ENCODE data around the gene CD276.
"Not testable (repeated sequence)": the region's sequence is repeated elsewhere in the genome, so short reads cannot be mapped to it uniquely, and the experiment has no call there.

Gene CD276

DNA sequence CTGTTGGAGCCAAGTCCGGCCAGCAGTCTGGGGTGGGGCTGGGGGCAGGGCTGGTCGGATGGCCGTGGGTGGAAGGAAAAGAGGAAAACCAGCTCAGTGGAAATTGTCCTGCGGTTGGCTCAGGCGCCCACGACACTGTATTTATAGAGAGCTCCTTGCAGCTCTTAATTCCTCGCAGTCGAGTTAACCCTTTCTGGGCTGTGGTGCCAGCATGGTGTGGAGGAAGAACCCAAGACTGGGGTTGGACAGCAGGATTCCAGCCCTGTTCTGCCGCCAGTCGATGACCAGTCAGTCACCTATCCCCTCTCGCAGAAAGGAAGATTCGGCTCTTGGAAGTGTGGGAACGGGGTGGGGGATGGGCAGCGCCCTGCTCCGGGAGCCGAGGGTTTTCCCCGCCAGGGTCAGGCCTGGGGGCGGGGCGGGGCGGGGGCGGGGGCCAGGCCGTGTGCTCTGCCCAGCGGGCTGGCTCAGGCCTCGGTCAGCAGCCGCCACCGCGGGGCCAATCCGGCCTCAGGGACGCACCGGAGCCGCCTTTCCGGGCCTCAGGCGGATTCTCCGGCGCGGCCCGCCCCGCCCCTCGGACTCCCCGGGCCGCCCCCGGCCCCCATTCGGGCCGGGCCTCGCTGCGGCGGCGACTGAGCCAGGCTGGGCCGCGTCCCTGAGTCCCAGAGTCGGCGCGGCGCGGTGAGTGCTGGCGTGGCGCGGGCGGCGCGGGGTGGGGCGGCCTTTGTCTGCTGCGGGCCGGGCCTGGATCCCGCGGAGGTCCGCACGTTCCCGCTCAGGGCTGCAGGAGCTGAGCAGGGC is at the start of gene CD276:
CD276 (plus strand) TSS at position 607 of the 804 bp plus-strand sequence. CDS start 15,257 bp downstream, outside the sequence.
- no peak for DNase-seq

- DNase-seq, result no peak
Measured at GRCh38 chr15:73637527-73637926, 46.7 kb upstream of the CD276 start.

DNA sequence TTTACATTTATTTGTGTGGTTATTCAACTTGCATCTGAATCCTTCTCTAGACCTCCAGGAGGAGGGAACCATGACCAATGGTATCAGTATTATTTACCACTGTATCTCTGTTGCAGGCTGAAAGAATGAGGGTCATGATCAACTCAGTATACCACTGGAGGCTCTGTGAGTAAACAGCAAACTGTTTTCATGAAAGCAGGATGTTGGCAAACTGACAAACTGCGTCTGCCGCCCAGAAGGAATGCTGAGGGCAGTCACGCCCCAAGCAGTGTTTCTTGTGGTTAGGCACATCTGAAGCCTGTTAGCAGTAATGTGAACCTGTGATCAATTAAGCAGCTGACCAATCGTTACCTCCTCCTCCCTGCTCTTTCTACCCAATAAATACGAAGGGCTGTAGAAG is 44.7 kb upstream of the CD276 start:
- not testable (repeated sequence) for DNase-seq

DNA sequence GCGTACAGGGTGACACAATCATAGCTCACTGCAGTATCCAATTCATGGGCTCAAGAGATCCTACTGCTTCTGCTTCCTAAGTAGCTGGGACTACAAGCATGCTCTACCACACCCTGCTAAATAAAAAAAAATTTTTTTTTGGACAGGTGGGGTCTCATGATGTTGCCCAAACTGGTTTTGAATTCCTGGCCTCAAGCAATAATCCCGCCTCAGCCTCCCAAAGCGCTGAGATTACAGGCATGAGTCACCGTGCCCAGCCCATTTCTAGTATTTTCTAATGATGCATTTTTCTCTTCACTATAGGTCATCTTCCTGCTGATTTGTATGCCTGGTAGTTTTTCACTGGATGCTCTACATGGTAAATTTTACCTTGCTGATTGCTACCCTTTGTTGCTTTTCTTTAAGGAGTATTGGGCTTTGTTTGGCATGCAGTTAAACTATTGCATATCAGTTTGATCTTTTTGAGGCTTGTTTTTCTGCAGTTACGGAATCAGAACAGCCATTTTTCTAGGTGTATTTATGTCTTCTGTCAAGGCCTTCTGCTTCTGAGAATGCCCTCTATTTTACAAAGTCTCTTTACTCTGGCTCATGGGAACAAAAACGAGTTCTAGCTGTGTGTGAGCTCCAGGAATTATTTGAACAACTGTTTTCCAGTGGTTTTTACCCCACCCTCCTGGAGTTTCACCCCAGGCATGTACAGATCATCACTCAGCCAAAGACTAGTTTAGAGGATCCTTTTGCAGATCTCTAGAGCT is 36.7 kb upstream of the CD276 start:
- DNase-seq, result no peak

- no peak for DNase-seq
Measured at GRCh38 chr15:73648014-73648295, 36.2 kb upstream of the CD276 start.

GRCh38 chr15:73650416-73651126 is 33.6 kb upstream of the CD276 start:
- DNase-seq, result peak; percentile 25

DNA sequence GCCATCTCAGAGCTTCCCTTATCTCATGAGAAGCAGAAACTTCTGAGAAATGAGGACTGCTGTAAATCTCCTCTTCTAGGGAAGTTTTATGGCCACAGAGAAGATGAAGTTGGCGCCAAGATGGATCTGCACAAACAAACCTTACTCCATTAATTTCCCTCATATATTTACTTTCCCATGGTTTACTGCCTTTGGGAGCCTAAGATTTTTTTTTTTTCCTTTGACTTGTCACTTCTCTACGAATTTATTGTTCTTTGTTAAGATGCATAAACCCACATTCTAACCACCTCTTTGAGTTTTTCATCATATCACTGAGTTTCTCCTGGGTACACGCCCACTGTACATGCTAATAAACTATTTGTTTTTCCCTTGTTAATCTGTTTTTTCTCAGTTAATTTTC is 29.5 kb upstream of the CD276 start:
- no peak for DNase-seq

GRCh38 chr15:73655724-73656123 is 28.5 kb upstream of the CD276 start:
- DNase-seq, result no peak

DNA sequence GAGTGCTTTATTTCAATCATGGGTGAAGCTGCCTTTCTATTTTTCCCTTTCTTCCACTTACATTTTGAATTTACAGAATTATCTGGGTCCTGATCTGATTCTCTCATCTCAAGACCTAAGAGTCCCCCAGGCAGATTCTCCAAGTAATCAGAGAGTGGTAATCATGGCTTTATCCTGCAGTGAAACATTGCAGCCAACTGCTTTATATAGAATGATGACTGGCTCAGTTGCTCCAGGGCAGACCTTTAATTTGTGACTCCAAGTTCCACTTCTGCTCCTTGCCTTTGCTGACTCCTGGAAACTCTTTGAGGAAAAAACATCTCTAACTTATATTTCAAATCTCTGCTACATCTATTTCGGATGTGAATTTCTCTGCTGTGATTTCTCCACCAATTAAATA is 25.5 kb upstream of the CD276 start:
- no peak for DNase-seq

DNA sequence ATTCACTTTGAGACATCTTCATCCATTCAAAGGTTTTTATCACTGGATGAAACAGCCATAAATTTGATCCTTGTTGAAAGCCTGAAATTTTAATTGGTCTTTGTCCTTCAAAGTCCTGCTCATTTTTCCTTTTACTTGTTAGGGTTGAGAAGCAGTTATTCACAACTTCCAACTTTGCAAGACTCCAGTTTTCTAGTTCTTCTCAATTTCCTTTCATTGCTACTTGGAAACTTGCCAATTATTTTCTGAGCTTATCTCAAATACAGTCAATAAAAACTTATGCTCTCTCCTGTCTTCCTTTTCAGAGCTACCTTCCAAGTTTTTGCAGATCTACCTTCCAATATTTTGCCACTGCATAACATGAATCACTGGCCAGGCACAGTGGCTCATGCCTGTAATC is 23.7 kb upstream of the CD276 start:
- no peak for DNase-seq

DNA sequence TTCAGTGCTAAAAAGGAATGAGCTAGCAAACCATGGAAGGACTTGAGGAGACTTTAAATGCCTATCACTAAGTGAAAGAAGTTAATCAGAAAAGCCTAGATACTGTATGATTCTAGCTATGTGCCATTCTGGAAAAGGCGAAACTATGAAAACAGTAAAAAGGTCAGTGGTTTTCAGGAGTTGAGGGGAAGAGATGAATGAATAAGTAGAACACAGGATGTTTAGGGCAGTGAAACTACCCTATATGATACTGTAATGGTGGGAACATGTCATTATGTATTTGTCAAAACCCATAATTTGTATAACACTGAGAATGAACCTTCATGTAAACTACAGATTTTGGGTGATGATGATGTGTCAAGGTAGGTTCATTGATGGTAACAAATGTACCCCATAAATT is 9.6 kb upstream of the CD276 start:
- no peak for DNase-seq

DNA sequence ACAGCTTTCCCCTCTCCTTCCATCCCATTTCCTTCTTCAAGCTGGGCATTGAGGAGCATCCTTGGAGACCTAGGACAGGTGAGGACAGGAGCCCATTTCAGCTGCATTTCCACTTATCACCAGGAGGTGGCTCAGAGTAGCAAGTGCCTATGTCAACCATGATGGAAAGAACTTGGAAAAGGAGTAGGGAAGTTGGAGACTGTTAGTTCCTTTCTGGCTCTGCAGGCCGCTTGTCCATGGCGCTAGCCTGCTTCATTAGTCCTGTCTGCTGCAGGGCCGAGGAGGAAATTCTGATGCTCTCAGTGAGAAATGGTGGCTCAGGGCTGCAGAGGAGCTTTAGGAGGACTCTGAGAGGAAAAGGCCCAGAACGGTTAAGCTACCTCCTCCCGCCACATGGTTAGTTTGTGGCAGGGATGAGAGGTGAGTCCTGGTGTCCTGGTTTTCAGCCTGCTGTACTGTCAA is 7.0 kb upstream of the CD276 start:
- DNase-seq, result peak; percentile 42

DNA sequence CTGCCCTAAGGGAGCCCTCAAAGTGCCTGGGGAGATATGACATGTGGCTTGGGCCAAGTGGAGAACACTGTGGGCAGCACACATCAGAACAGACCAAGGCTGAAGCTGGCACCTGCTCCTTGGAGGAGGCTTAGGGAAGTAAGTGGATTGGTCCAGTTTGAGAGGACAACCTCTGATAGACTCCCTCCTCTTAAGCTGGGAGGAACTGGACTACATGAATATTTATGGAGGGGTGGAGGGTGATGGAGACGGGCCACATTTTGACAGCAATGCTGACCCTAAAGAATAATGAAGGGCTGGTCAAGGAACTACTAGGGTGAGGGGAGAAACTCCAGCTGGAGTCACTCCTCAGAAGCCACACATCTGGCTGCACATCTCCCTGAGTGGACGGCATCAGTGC is 6.5 kb upstream of the CD276 start:
- DNase-seq, result no peak

GRCh38 chr15:73678498-73678897 is 5.7 kb upstream of the CD276 start:
- no peak for DNase-seq

DNA sequence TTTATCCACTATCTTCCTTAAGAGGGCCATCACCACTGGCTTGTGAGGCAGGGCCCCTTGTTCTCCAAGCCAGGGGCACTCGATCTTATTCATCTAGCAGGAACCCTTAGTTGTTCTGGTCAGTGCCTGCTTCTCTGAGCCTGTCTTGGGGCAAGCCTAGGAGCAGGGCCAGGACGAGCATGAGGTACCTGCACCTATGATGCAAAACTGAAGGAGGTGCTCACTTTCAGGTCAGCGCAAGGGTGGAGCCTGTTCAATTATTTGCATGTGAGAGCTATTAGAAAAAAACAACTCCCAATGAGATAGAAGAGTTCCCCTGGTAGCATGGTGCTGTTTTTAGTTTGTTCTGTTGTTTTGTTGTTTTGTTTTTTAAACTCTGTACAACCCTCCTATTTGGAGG is 5.0 kb upstream of the CD276 start:
- DNase-seq, result no peak

DNA sequence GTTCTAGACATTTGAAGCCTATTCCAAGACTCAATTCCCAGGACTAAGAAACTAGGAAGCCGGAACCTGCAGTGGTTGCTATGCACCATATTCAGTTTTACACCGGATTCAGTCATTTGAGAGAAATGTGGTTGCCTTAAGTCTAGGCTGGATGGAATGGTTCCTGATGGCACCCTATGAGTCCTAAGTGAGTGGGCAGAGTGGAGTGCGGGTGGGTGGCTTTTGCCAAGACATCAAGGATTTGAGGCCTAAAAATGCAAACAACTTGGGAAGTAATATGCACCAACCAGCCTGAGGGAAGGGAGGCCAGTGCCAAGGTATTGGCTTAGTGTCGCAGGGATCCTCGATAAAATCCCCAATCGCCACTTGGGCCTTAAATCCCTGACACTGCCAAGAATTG is 4.2 kb upstream of the CD276 start:
- DNase-seq, result no peak

DNA sequence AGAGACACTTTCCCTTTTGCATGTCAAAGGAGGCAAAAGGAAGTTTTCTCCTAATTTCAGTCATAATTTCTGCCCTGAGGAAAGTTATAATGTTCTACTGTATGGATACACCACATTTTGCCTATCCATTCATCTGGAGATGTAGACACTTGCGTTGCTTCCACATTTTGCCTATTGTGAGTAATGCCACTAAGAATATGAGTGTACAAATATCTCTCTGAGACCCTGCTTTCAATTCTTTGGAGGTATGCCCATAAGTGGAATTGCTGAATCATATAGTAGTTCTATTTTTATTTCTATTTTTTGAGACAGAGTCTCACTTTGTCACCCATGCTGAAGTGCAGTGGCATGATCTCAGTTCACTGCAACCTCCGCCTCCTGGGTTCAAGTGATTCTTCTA is 3.6 kb upstream of the CD276 start:
- DNase-seq, result no peak

DNA sequence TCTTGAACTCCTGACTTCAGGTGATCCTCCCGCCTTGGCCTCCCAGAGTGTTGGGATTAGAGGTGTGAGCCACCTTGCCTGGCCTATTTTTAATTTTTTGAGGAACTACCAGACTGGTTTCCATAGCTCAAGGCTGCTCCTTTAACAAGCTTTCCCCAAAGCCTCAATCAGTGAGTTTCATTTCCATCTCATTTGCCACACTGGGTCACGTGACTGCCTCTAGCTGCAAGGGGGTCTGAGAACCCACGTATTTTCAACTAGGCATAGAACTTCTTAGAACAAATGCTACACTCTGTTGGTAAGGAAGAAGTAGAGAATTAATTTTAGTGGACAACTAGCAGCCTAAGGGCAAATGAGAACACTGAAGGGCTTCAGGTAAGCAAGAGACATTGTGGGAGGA is 3.1 kb upstream of the CD276 start:
- DNase-seq, result no peak

GRCh38 chr15:73681856-73682599 is 2.2 kb upstream of the CD276 start:
- DNase-seq, result no peak

GRCh38 chr15:73682600-73683090 is 1.5 kb upstream of the CD276 start:
- DNase-seq, result no peak

DNA sequence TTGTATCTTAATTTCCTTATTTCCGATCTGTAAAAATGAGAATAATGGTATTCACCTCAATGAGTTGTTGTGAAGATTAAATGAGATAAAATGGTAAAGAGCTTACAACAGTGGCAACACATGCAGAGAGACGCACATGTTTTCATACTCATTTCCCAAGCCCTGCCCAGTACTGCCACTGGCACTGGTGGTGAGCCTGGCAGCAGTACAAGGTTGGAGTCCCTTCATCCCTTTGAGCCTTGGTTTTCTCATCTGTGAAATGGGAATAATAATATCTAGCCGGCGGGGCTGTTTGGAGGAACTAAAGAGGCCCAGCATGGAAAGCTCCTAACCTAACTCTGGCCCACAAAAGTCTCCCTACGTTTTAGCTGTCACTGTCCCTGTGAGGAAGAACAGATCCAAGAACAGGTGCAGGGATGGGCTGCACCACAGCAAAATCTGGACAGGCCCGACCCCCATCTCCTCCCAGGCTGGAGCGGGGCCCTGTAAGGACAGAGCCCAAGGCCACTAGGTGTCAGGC is 866 bp upstream of the CD276 start:
- no peak for DNase-seq

DNA sequence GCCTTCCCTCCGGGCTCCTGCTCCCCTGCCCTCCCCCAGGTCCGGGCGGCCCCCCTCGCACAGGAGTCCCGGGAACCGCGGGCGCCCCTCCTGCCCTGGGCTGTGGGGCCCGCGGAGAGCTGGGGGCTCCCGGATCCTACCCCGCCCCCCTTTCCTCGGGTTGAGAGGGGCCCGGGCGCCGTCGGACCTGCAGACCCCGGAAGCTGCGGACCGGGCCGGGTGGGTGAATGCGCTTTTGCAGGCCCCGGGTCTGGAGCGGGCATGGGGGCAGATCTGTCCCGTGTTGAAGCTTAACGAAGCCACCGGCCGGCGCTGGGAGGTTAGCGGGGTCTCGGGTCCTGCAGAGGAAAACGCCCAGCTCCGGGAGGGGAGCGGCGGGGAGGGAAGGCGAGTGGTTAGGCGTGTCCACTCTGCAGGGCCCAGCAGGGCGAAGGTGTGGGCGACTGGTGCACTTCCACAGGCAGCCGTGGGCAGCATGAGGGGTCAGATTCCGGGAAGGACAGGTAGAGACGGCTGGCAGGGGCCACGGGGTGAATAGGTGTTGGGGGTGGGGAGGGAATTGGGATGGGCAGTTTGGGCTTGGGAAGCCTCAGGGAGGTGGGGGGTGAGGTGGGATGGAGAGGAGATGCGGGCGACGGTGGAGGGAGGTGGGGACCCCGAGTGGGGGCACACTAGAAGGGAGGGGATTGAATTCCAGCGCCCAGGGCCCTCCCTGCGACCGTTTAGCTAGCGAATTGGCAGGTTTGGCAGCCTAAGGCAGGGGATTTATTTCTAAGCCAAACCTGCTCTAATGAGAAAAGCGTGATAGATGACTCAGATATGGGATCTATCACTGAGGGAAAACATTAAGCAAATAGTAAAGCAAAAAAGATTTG is 635 bp downstream of the CD276 start:
- DNase-seq, result no peak

All from OCI-M1 (cell line).